Dermis microvascular lymphatic vessel endothelial cell (primary cell): ENCODE results near the gene RAE1. TPM values are rescaled to one million over a fixed set of nuclear protein-coding genes. Genes with fewer than 3 reads are reported as not detected.

ENCODE experiments used
- DNase-seq, 2 donors: peaks; one replicate each; pipeline versions ENCODE4 v3.0.0 to v3.0.0-alpha.2; 2010; ENCODE audit warnings: low read depth in 2 of 2
- total RNA-seq: library from RNA; depleted of rRNA; stranded (reverse); fragments of >200 nt; gene quantifications from 2 replicates; pipeline ENCODE4 v1.2.1, GENCODE V29; 2014

RAE1 gene, protein sequence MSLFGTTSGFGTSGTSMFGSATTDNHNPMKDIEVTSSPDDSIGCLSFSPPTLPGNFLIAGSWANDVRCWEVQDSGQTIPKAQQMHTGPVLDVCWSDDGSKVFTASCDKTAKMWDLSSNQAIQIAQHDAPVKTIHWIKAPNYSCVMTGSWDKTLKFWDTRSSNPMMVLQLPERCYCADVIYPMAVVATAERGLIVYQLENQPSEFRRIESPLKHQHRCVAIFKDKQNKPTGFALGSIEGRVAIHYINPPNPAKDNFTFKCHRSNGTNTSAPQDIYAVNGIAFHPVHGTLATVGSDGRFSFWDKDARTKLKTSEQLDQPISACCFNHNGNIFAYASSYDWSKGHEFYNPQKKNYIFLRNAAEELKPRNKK
- 17.2 and 22.6 TPM in 2 replicates for total RNA-seq

- peak; percentile 86 to 91 for DNase-seq
Measured at GRCh38 chr20:57351042-57351783, at the start of gene RAE1. Gene RAE1 (plus strand): TSS chr20:57351255. CDS start chr20:57354039, 2,784 bp downstream.

DNA sequence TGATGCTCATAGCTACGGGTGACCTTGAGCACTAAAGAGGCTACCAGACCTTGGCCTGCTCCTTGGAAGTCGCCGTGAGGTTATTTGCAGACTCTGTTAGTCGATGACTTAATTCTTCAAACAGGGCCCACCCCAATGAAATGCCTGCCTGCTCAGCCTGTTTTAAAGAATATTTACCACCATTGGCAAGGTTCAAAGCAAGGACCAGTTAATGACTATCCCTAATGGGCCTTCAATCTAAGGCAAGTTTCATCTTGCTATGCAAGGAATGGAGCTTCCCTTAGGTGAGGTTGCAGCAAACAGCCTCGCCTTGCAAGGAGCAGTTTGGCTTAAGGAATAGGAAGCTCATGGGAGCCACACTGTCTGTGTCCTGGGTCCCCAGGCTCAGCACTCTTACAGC, 44.3 kb upstream of the RAE1 start:
- no peak for DNase-seq

GRCh38 chr20:57308451-57309271, 42.4 kb upstream of the RAE1 start:
- DNase-seq = no peak

DNA sequence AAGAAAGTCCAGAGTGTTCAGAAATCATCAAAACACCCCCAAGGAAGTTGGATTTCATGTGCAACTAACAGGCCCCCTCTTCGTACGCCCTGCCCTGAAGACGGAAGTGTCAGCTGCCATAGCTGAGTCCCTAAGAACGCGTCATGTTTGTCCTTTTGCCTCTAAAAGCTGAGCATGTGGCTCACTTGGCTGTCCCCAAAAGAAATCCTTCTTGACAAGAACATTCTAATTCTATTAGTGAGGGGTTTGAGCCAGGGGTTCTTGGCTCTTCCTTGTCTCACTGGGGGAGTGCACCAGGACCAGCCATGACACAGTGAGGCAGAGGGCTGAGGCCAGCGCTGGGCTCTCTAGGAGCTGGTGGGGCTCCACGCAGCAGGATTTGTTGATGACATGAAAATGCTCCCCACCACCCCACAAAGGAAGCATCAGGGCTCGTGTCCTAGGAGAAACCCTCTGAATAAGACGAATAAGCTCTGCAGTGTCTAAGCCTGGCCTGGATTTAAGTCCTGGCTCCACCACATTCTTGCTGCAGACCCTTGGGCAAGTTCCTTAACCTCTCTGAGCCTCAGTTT, 41.4 kb upstream of the RAE1 start:
- no peak for DNase-seq

DNA sequence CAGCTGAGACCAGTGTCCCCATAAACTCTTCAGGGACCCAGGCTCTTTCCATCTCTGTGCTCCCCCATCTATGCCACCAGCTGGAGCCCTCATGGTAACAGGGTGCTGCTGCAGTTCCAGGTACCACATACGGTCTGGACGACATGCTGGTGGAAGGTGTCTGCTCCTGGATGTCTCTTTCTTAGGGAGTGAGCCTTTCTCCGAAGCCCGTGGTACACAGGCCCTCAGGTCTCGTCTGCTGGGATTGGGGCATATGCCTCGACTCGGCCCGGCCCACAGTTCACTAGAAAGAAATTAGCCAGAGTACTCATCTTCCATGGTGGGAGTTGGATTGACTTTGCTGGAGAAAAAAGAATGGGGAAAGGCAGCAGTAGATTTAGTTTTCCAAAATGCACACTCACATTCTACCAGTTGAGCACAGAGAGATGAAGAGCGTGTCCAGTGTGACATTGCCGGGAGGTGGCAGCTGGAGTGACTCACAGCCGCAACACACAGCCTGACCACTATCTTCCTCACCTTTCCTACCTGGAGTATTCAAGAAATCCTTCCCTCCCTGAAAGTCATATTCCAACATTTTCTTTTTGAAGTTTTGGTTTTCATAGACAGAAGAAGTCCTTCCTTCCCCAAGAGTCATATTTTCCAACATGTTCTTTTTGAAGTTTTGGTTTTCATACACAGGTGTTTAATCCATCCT, 40.1 kb upstream of the RAE1 start:
- no peak for DNase-seq

DNA sequence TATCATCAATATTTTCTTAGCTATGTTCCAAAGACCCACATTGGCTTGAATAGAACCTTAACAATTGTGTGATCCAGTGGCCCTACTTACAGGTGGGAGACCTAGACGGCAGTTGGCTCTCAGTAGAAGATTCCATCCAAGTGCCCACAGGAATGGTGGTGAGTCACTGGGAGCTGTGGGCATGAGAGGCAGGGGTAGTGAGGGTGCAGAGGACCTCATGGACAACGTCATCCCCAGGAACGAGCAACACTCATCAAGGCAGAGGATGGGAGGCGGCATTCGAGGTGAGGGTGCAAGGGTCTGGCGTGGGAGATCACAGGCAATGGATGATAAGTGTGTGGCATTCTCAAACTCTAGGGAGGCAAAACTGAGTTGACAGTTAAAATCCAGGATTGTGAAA, 38.9 kb upstream of the RAE1 start:
- no peak for DNase-seq

GRCh38 chr20:57313230-57313629, 37.8 kb upstream of the RAE1 start:
- DNase-seq = no peak

GRCh38 chr20:57313951-57314350, 37.1 kb upstream of the RAE1 start:
- DNase-seq = no peak

GRCh38 chr20:57315083-57315975, 35.7 kb upstream of the RAE1 start:
- no peak for DNase-seq

DNA sequence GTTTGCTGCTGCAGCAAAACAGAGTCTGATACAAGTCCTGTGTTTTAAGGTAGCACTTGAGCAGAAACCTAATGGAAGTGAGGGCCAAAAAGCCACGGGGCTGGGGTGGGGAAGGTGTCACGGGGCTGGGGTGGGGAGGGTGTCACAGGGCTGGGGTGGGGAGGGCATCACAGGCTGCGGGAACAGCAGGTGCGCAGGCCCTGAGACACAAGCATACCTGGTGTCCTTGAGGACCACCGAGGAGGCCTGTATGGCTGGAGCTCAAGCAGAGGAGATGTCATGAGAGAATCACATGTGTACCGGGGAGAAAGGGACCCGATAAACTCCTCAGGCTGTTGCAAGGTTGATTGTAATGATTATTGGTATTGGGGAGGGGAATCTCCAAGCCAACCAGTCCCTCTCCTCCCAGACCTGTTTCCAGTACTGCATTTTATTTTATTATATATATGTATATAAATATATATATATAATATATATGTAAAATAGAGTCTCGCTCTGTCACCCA, 35.0 kb upstream of the RAE1 start:
- no peak for DNase-seq

DNA sequence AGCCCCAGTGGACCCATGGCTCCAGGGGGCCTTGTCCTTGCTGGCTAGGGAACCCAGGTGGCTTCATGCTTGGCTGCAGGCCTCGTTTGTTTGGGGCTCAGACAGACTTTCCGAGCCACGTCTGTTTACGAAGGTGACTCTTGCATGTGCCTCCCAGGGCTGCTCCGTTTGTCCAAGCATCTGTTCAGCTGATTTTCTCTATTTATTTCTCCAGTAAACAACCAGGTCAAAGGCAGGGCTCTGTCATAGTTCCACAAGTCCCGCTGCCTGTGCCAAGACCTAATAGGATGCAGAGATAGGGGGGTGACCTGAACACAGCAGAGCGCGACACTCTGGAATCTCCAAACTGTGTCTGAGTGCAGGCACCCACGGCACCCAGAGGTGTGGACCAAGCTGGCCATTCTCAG, 34.3 kb upstream of the RAE1 start:
- DNase-seq = no peak

DNA sequence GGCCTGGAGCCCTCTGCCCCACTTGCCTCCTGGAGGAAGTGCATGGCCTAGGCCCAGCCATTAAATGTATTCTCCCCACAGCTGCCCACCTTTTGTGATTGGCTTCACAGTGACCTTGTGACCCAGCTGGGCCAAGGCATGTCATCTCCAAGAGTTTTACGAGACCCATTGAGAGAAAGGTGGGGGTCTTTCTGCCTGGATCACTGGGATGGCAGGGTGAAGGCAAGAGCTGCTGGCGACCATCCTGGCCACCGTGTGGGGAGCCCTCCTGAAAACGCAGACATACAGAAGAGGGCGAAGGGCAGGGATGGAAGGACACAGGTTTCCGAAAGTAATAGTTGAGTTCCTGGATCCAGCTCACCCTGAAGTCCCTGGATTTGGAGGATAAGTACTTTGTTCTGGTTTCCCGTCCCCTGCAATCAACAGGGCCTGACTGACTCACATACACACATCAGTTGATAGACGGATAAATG, 33.7 kb upstream of the RAE1 start:
- DNase-seq = no peak

- DNase-seq = no peak
Measured at GRCh38 chr20:57317789-57318371, 33.2 kb upstream of the RAE1 start.

GRCh38 chr20:57319584-57319983, 31.5 kb upstream of the RAE1 start:
- no peak for DNase-seq

- DNase-seq = no peak
Measured at GRCh38 chr20:57320358-57320757, 30.7 kb upstream of the RAE1 start.

GRCh38 chr20:57321142-57321541, 29.9 kb upstream of the RAE1 start:
- no peak for DNase-seq

- DNase-seq = no peak
Measured at GRCh38 chr20:57322476-57322875, 28.6 kb upstream of the RAE1 start.

- no peak for DNase-seq
Measured at GRCh38 chr20:57323034-57323433, 28.0 kb upstream of the RAE1 start.

DNA sequence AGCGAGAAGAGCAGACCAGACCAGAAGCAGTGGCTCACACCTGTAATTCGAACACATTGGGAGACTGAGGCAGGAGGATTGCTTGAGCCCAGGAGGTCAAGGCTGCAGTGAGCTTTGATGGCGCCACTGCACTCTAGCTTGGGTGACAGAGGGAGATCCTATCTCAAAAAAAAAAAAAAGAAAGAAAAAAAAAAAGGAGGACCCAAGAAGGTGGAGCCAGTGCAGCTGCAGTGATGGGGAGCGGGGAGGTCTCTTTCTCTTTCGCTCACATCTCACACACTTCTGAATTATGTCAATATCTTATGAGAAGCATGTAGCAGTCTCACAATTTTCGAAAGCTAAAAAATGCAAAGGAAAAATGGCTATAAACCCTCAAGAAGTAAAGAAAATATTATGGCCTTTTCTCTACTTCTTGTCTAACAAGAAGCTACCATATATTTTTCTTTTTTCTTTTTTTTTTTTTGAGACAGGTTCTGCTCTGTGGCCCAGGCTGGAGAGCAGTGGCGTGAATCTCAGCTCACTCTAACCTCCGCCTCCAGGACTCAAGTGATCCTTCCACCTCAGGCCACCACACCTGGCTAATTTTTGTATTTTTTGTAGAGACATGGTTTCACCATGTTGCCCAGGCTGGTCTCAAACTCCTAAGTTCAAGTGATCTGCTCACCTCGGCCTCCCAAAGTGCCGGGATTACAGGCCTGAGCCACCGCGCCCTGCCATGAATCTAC, 25.3 kb upstream of the RAE1 start:
- no peak for DNase-seq
